ENCODE measurements around the gene GDF3. TPM values are rescaled to one million over a fixed set of nuclear protein-coding genes. Genes with fewer than 3 reads are reported as not detected.
"Not testable (repeated sequence)": the region's sequence is repeated elsewhere in the genome, so short reads cannot be mapped to it uniquely, and the experiment has no call there.

The GDF3 gene
- total RNA-seq (not detected in 2 replicates), polyA plus RNA-seq (0.19 TPM in 1 of 2 replicates, not detected in the other)

- no peak for DNase-seq (ENCODE audit: low spot score)
Observed at GRCh38 chr12:7695566-7696197, at the start of gene GDF3. Gene GDF3, minus strand, starts transcription at chr12:7695775. Its CDS starts 47 bp downstream, at chr12:7695728.

GRCh38 chr12:7732993-7733392 is 37.4 kb upstream of the GDF3 start:
- no peak for TF ChIP-seq EZH2 (IDR thresholded peaks at IDR 0.05; ENCODE audit: borderline replicate concordance)
- TF ChIP-seq CTCF (IDR thresholded peaks at IDR 0.05; ENCODE audit: poor library complexity): no peak
- no peak for TF ChIP-seq EZH2phosphoT487 (IDR thresholded peaks at IDR 0.05; ENCODE audit: low read depth, severe bottlenecking, unreplicated experiment)

More at GRCh38 chr12:7695566-7696197, at the start of gene GDF3:
- Histone ChIP-seq H3K79me2 (no peaks in the 10 kb centered on the region), H3K4me2 (peak within 1 kb of the TSS; percentile 46), H3K27me3 (no peaks in the 10 kb centered on the region), H3K9me3 (ENCODE audit: low read depth) (no peaks in the 10 kb centered on the region), H3K9me2 (replicated peaks; ENCODE audit: insufficient read depth) (no peaks in the 10 kb centered on the region), H3K4me1 (ENCODE audit: insufficient read depth) (no peaks in the 10 kb centered on the region), H4K20me1 (ENCODE audit: insufficient read depth, poor library complexity, severe bottlenecking) (no peaks in the 10 kb centered on the region), H3K27ac (no peak within 1 kb of the TSS), H2AFZ (no peak within 1 kb of the TSS), H3K36me3 (replicated peaks; ENCODE audit: insufficient read depth, low read depth) (no peaks in the 10 kb centered on the region), H3K4me3 (no peak within 1 kb of the TSS)
- WGBS (ENCODE audit: low lambda C conversion rate, missing lambda C conversion rate): 56% methylated on average over 7 of the region's 7 CpGs
- TF ChIP-seq EZH2 (IDR thresholded peaks at IDR 0.05; ENCODE audit: borderline replicate concordance) (no peak), EZH2phosphoT487 (IDR thresholded peaks at IDR 0.05; ENCODE audit: low read depth, severe bottlenecking, unreplicated experiment) (no peak), CTCF (IDR thresholded peaks at IDR 0.05; ENCODE audit: poor library complexity) (no peak)

GRCh38 chr12:7731486-7731885 is 35.9 kb upstream of the GDF3 start:
- Histone ChIP-seq H3K9me3 (ENCODE audit: low read depth) (no peaks in the 10 kb centered on the region), H3K4me2 (no peak overlapping the region), H2AFZ (no peak overlapping the region), H3K4me3 (no peak overlapping the region), H3K27me3 (no peaks in the 10 kb centered on the region), H3K9me2 (replicated peaks; ENCODE audit: insufficient read depth) (no peaks in the 10 kb centered on the region), H3K79me2 (no peaks in the 10 kb centered on the region), H4K20me1 (ENCODE audit: insufficient read depth, poor library complexity, severe bottlenecking) (no peaks in the 10 kb centered on the region), H3K4me1 (ENCODE audit: insufficient read depth) (no peaks in the 10 kb centered on the region), H3K36me3 (replicated peaks; ENCODE audit: insufficient read depth, low read depth) (no peaks in the 10 kb centered on the region), H3K27ac (no peak overlapping the region)
- no peak for DNase-seq (ENCODE audit: low spot score)
- WGBS (ENCODE audit: low lambda C conversion rate, missing lambda C conversion rate): 57% methylated on average over 5 of the region's 5 CpGs
- TF ChIP-seq CTCF (IDR thresholded peaks at IDR 0.05; ENCODE audit: poor library complexity) (no peak), EZH2phosphoT487 (IDR thresholded peaks at IDR 0.05; ENCODE audit: low read depth, severe bottlenecking, unreplicated experiment) (no peak), EZH2 (IDR thresholded peaks at IDR 0.05; ENCODE audit: borderline replicate concordance) (no peak)

More at GRCh38 chr12:7732993-7733392, 37.4 kb upstream of the GDF3 start:
- no peaks in the 10 kb centered on the region for H3K9me3 ChIP-seq (ENCODE audit: low read depth)
- no peaks in the 10 kb centered on the region for H3K4me1 ChIP-seq (ENCODE audit: insufficient read depth)
- H4K20me1 ChIP-seq (ENCODE audit: insufficient read depth, poor library complexity, severe bottlenecking): no peaks in the 10 kb centered on the region
- no peaks in the 10 kb centered on the region for H3K79me2 ChIP-seq
- no peaks in the 10 kb centered on the region for H3K27me3 ChIP-seq
- H3K4me2 ChIP-seq: no peak overlapping the region
- no peaks in the 10 kb centered on the region for H3K9me2 ChIP-seq (replicated peaks; ENCODE audit: insufficient read depth)
- DNase-seq (ENCODE audit: low spot score): no peak
- H3K36me3 ChIP-seq (replicated peaks; ENCODE audit: insufficient read depth, low read depth): no peaks in the 10 kb centered on the region
- H2AFZ ChIP-seq: no peak overlapping the region
- no peak overlapping the region for H3K27ac ChIP-seq
- H3K4me3 ChIP-seq: no peak overlapping the region
- 59% methylated on average over 3 of the region's 3 CpGs for WGBS (ENCODE audit: low lambda C conversion rate, missing lambda C conversion rate)

- DNase-seq (ENCODE audit: low spot score); H3K4me1 ChIP-seq (ENCODE audit: insufficient read depth); H3K36me3 ChIP-seq (replicated peaks; ENCODE audit: insufficient read depth, low read depth); H3K4me2 ChIP-seq; H3K27ac ChIP-seq; H3K9me2 ChIP-seq (replicated peaks; ENCODE audit: insufficient read depth); H4K20me1 ChIP-seq (ENCODE audit: insufficient read depth, poor library complexity, severe bottlenecking); H3K4me3 ChIP-seq; H3K9me3 ChIP-seq (ENCODE audit: low read depth); H2AFZ ChIP-seq; H3K79me2 ChIP-seq; H3K27me3 ChIP-seq: not testable (repeated sequence)
Observed at GRCh38 chr12:7730984-7731383, 35.4 kb upstream of the GDF3 start.

All from hepatocyte (in vitro differentiated cells).